HG03066 (cell line): ENCODE results near the gene SEMA3C.

ENCODE experiments used
- ATAC-seq: cut with Tn5 transposase; IDR thresholded peaks from one replicate; pipeline ENCODE4 v1.9.1; 2021; ENCODE audit warnings: low read depth; ENCODE audit not compliant: unreplicated experiment

Gene SEMA3C

DNA sequence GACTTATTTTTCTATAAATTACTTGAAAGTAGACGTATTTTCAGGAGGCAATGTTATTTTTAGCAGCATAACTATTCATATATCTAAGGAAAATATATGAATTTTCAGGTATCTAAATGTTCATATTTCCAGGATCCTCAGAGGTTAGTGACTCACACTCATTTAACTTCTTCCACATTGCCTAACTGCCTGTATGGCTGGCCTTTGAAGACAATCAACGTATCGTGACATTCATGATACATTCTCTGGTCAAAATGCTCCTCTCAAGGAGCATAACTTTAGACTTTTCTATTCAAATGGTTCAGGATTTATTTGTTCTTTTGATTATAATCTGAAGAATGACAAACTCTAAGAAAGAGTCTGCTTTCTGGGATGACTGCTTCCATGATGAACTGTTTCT, 89.3 kb downstream of the SEMA3C start:
- no peak for ATAC-seq

DNA sequence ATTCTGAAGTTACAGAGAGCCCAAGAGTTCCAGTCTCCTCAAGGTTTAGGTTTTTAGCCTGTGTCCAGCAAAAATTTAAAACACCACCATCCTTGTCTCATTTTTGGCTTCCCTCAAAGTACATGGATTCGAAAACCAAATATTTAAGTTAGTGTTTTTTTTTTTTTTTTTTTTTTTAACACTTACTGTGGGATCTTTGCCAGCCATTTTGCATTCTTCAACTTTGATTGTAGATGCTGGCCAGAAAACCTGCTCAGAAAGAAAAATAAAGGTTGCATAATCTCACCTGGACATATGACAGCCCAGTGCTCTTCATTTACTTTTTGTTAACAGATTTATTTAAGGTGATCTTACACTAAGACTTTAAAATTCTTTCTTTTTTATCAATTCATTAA, 91.6 kb downstream of the SEMA3C start:
- ATAC-seq = no peak

DNA sequence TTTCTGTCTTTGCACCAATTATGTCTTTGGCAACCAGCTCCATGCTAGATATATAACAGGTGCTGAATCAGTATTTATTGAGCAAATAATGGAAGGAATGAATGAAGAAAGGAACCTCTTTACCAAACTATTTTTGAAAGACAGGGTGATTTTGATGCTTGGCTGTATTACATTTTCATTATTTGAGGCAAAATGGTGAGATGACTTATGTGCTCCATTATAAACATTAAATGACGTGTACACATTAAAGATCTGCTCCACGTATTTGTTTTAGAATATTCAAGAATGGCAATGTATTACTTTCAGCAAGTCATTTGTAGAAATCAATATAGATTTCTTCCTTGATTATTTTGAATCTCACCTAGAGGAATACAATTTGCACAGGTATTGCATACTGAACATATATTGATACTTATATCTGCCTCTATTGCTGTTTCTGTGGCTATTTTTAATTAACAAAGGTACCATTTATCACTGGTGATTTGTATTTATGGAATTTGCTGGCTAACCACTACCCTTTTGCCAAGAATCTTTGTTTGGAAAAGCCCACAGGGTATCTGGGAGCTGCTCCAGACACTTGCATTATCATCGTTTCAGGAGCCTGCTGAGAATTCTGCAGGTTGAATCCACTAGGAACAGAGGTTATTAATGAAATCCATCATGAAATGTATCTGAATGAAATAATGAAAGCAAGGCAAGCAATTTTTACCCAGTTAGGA, 92.2 kb downstream of the SEMA3C start:
- ATAC-seq = no peak

DNA sequence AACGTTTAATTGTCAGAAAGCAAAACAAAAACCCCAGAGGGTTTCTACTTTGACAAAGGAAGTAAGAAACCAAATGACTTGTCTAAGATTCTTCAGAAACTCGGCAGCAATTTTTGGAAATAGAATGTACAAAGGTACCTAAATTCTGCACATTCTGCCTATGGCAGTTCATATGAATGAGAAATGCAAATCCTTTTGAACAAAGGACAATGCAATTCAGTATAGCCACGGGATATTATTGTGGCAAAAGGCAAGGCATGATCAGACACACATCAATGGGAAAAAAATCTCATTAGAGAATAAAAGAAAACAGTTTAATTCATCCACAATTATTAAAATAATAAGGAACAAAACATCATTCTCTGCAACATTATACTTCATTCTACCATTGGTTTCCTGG, 93.4 kb downstream of the SEMA3C start:
- no peak for ATAC-seq

DNA sequence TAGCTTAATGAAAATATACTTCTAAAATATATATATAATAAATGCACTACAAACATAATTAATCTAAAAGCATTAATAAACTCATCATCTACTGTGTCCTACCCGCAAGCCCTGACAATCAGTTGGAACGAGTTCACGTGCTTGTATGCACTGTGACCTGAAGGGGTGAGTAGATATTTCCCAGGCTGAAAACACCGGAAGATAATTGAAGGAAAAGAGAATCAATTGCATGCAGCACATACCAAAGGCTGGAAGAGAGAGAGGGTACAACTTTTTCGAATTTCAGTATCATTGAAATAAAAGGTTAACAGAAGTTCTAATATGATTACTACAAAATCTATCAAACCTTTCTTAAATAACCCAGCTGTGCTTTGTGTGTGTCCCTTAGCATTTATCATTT, 94.6 kb downstream of the SEMA3C start:
- no peak for ATAC-seq

DNA sequence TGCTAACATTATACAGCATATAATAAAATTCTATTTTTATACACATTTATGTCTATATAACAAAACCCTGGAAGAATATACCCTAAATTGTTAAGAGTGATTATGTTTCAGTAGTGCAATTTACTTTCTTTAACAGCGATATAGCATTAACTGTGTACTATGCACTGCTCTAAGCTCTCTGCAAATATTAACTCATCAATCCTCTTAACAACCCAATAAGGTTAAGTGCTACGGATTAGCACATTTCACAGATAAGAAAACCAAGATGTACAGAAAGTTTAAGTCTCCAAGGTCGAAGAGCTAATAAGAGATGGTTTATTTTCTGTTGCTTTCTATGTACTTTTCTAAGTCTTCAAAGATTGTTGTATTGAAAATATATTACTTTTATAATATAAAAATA, 95.8 kb downstream of the SEMA3C start:
- no peak for ATAC-seq

DNA sequence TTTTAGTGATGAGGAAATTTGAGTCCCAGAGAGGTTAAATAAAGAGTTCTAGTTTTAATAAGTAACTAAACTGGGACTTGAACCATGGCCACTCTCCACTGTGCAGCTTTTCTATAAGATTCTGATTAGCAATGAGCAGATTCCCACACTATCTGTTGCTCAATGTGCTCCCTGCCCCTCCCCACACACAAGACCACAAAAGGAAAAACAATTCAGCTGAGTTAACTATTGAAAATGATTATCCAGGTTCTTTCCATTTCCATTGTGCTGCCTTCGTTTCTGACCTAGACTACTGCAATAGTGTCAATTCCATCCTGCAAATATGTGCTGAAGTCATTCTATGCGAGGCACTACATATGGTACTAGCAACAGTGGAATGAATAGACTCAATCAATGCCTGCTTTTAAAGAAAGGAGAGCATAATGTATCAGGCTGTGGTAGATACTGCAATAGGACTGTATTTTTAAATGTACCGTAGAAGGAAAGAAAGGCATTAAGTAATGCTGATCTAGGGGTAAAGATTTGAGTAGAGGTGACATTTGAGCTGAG, 97.0 kb downstream of the SEMA3C start:
- ATAC-seq = no peak

DNA sequence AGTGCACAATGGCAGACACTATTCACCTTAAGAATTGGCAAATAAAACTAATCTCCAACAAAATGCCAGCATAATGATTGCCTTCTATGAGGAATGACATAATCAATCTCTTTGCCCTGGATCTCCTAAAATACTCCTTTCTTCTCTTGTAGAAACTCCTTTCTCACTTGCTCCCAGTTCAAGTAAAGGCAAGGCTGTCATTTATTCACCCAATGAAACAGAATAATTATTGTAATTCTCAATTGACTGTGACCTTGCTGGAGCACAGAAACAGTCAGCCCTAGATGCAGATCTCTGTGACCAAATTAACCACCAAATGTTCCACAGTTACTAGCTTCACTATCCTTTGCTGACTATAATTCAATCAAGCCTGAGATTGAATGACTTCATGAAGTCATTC, 99.3 kb downstream of the SEMA3C start:
- no peak for ATAC-seq

DNA sequence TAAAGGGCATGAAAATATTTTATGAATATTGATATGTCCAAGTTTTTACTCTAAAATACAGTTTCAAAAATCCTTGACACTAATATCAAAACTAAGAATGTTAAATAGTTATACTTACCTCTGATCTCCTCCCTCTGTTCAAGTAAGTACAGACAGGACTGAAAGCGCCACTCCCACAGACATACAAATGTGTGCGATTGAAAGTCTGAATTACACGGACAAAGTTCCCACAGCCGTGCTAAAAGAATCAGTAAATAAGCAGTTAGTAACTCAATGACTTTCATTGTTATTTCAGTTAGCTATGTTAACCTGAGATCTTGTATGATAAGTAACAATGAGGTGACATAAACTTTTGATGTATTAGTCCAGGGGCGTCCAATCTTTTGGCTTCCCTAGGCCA, 100.7 kb downstream of the SEMA3C start:
- no peak for ATAC-seq

DNA sequence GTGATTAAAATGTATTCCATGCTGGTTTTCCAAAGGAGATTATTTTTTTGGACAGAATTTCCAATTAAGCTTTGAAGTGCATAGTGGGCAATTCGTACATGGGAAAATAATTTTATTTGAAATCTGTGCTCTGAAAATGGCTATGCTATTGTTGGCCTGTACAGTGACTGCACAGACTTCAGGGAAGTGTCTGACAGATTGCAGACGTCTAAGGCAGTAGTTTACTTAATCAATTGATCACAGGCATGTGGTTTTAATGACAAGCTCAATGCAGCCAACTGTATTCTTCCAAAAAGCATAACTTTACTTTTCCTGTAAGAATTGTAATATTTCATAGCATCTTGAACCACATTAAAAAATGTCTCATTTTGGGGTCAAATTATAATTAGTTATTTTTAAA, 102.0 kb downstream of the SEMA3C start:
- ATAC-seq = no peak

DNA sequence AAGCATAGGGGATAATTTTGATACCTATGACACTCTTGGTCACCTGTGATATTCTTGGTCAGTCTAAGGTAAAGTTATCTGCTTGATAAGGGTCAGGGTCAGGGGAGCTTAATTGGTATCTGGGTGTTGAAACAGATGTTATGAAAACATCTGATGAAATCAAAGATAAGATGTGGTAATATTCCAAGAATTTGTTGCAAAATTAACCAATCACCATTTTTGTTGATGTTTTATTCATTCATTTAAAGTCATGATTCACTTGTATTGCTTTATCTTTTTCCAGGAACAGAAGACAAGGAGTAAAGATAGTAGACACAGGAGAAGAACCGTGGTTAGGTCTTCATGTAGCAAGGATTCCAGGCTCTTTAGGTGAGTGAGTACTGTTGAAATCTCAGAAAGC, 103.1 kb downstream of the SEMA3C start:
- no peak for ATAC-seq

DNA sequence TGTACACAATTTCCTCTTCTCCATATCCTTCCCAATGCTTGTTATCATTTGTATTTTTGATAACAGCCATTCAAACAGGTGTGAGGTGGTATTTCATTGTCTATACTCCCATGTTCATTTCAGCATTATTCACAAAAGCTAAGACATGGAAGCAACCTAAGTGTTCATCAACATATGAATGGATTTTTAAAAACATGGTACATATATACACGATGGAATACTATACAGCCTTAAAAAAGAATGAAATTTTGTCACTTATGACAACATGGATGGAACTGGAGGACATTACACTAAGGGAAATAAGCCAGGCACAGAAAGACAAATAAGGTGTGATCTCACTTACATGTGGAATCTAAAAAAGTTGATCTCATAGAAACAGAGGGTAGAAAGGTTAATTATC, 109.3 kb downstream of the SEMA3C start:
- ATAC-seq = no peak

DNA sequence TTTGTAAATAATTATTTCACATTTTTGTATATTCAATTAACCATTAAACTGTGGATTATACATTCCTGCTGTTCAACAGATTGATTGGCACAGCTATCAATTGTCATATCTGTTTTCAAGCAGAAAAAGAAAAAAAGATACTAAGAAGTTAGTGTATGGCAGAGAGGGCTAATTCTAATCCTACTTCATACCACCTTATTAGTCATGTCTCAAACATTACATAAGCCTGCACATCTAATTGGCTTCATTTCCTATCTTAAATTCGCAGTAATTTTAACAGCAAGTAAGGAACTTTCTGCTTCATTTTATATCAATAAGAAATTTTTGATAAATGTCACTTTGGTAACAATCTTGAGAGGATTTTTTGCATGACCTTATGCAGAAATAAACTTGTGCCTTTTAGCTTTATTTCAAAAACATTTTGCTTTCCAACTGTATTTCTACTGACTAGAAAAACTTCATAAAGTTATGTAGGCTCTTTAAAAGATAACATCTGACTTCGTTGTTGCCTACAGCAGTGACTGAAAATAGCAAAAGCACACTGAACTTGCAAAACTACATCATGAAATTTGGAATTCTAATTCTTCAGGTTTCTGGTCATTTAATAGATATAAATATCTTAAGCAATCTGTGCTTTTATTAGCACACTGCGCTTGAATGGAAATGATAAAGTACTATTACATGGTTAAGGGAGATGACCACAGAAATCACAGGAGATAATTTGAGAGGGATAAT, 111.5 kb downstream of the SEMA3C start:
- ATAC-seq = no peak

DNA sequence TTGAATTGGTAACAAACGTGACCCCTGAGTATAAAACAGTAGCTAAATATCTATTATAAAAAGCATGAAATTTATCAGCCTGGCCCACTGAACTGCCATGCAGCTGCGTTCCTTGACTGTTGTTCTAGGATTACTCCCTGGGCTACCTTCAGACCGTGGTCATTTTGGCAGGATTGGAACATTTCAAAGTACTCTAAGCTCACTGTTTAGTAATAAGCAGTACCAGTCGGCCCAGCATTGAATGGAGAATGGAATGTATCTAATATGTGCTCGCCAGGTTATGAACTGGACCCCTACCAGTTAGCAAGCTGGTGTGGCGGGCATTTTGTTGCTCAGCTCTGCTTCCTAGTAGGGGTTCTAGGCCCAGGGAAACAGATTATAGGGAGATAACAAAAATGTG, 112.2 kb downstream of the SEMA3C start:
- no peak for ATAC-seq

DNA sequence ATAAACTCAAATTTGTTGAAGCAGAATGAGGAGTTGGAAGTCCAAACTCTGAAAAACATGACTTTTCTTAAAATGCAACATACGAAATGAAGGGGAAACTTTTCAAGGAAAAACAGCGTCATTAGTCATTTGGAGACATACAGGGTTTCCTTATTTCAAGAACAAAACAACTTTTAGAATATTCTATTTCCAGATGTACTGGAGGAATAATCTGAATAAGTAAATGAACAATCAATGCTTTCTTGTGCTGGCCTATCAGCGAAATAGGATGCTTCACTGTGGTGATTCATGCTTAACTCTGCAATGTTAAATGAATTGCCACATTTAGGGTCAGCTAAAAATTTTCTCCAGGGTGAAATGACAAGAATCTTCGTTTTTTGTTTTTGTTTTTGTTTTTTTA, 114.3 kb downstream of the SEMA3C start:
- ATAC-seq = no peak

DNA sequence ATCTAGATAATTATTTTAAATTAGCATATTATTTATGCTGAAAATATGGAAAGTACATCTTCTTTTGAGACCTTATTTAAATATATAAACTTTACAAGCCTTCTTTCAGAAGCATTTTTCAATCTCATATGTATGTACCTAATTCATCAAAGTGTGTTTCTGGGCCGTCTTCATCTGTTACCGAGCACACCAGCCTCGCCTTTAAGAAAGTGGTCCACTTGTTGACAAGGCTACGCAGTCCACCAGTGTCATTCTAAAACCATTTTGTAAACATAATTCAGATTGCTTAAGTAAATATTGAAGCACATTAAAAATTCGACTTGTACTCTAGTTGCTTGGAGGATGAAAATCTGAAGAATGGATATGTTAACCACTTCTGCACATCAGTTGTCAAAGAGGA, 116.3 kb downstream of the SEMA3C start:
- ATAC-seq = no peak

DNA sequence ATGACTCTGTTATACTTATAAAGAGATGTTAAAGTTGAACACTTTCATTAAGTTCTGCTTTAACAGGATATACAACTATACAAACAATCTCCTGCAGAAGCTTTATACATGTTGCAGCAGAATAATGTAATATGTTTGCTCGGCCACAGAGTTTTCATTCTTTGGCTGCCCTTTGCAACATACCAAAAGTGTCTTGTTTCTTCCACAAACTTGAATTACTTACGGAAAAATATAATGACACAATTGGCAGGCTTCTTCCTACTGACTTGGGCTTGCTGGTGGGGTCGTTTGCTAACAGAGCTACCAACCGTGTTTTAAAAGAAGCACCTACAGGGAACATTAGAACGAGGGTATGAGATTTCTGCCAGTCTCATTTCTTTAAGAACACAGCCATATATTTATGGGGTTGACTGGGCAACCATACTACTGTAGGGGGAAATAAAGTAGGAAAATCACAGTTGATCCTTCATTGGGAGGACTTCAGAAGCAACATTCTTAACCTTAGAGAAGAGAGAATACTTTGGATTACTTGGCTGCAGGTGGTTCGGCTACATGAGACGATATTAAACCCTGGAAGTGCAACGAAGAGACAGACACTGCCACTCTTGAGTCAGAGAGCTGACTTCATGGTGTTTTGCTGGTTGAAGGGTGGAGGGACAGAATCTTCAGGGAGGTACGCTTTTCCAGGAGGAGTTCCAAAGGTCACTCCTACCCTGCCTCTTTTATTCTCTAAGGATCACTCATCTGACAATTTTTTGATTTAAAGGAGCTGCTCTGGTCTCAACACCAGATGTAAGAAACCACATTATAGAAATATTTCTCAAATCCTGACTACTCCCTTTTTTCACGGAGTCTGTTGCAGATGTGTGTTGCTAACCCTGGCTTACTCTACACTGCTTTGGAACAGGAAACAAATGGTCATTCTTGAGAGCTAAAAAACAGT, 123.9 kb downstream of the SEMA3C start:
- ATAC-seq = no peak

DNA sequence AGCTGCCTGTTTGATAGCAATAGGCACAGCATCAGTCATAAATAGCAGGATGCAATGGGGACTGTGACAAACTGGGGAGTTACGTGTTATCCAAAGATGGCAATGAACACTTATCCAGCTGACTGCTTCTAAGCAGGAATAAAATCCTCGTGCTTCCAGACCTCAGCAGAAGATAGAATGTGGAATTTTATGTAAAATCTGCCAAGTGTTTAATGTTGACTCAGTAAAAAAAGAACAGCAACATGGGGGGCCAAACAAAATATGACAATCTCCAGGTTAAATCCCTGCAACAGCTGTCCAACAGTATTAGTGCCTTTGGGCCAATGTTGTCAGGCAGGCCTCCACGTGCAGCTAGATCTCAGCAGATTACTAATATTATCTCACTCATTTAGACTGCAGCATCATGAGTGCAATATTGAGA, 127.3 kb downstream of the SEMA3C start:
- ATAC-seq = no peak

DNA sequence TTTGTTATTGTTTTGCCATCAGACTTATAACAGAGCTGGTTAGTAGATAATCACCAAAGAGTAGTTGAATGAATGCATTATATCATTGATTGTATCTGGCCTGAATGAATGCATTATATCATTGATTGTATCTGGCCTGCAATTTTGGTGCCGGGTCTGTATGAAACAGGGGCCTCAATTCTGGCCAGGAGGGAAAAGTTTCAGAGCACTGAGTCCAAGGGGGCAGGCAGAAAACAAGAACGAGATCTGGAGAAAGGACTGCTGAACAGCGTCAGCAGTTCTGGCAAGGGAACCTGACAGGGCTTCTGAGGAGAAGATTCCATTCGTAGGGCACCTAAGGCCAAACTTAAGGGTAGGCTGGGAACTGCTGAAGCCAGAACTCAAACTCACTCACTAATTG, 128.0 kb downstream of the SEMA3C start:
- no peak for ATAC-seq

DNA sequence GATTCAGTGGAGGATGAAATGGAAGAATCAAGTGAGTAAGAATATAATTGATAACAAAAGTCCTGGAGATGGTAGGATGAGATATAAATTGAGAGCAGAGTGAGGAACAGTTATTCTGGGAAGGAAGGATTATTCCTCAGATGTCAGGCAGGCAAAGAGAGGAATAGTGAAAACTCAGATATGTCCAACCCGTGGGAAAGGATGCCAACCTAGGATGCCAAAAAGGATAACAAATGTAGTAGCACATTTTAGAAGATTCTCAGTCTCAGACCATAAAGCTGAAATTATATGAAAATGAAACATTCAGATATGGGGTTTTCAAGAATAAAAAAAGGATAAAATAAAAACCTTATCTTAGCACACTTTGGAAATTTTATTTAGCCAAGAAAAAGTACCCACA, 131.1 kb downstream of the SEMA3C start:
- ATAC-seq = no peak

DNA sequence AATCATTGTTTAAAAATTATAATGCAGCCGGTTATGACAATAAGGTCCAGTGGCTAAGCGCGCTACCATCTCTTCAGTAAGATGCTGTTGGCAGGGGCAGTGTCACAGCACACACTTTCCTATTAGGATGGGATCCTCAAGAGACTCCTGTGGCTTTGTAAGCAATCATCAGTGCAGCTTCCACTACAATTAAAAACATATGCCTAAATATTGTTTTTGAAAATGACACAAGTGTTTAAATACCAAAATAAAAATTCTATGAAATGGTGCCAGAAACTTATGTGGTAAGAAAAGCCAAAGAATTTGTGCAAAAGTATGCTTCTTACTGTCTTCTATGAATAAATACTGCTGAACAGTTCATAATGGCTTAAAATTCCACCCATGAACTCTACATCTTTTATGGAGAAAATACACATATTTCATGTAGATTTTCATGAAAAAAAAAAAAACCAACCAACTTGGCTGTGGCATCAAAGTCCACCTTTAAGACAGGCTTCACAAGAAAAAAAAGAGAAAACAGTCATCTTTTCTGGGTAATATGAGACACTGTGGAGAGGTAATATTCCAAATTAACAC, 132.8 kb downstream of the SEMA3C start:
- ATAC-seq = no peak
